Type B pancreatic cell (in vitro differentiated cells): ENCODE measurements around the gene FBXO24. TPM values are rescaled to one million over a fixed set of nuclear protein-coding genes. Genes with fewer than 3 reads are reported as not detected.
"Not testable (repeated sequence)": the region's sequence is repeated elsewhere in the genome, so short reads cannot be mapped to it uniquely, and the experiment has no call there.

ENCODE experiments used
- DNase-seq: peaks from one replicate; pipeline ENCODE4 v3.0.0; 2021; ENCODE audit warnings: mixed read lengths; ENCODE audit not compliant: unreplicated experiment; ENCODE audit errors: extremely low spot score
- H3K27ac Mint-ChIP-seq: 2 replicates; pipeline ENCODE4 v1.8.0; 2021; ENCODE audit warnings: mild to moderate bottlenecking, mixed read lengths
- H3K27me3 Mint-ChIP-seq: 2 replicates; pipeline ENCODE4 v1.8.0; 2021; ENCODE audit warnings: mixed read lengths
- H3K36me3 Mint-ChIP-seq: 2 replicates; pipeline ENCODE4 v1.8.0; 2021; ENCODE audit warnings: mixed read lengths
- H3K4me1 Mint-ChIP-seq: one replicate; pipeline ENCODE4 v1.8.0; 2021; ENCODE audit warnings: mixed read lengths; ENCODE audit not compliant: unreplicated experiment
- H3K4me3 Mint-ChIP-seq: 2 replicates; pipeline ENCODE4 v1.8.0; 2021; ENCODE audit warnings: mild to moderate bottlenecking, mixed read lengths
- H3K9me3 Mint-ChIP-seq: 2 replicates; pipeline ENCODE4 v1.8.0; 2021; ENCODE audit warnings: mixed read lengths
- CTCF ChIP-seq: fragments of 200-600 bp; sonication (generic); conservative IDR thresholded peaks from 2 replicates; pipeline ENCODE4 v1.5.0; 2021; ENCODE audit warnings: antibody characterized with exemption, mild to moderate bottlenecking
- total RNA-seq: library from RNA; stranded (reverse); gene quantifications from 2 replicates; pipeline ENCODE4 v1.2.1, GENCODE V29; 2021; ENCODE audit warnings: low replicate concordance

Gene FBXO24
- total RNA-seq, 1 donor from 2014 or later, result 0.77 TPM

- no peaks in the 10 kb centered on the region for H3K9me3 Mint-ChIP-seq
- peaks cover 13% of the 10 kb centered on the region for H3K4me1 Mint-ChIP-seq
These were observed 23.0 kb upstream of the FBXO24 start for GRCh38 chr7:100563100-100563564.

GRCh38 chr7:100563809-100564400, 22.2 kb upstream of the FBXO24 start:
- Mint-ChIP-seq H3K36me3 (no peaks in the 10 kb centered on the region), H3K4me3 (no peak overlapping the region), H3K27me3 (no peaks in the 10 kb centered on the region), H3K9me3 (no peaks in the 10 kb centered on the region), H3K27ac (peak overlapping the region; percentile 58), H3K4me1 (peaks cover 18% of the 10 kb centered on the region)
- DNase-seq, result peak; percentile 82
- peak; percentile 93 for TF ChIP-seq CTCF

More at GRCh38 chr7:100563100-100563564, 23.0 kb upstream of the FBXO24 start:
- Mint-ChIP-seq H3K27ac (no peak overlapping the region), H3K4me3 (no peak overlapping the region), H3K36me3 (no peaks in the 10 kb centered on the region), H3K27me3 (no peaks in the 10 kb centered on the region)
- no peak for TF ChIP-seq CTCF
- DNase-seq, result no peak

GRCh38 chr7:100564405-100564804, 21.7 kb upstream of the FBXO24 start:
- H3K36me3 Mint-ChIP-seq, H3K27me3 Mint-ChIP-seq, H3K27ac Mint-ChIP-seq, DNase-seq, H3K9me3 Mint-ChIP-seq, H3K4me3 Mint-ChIP-seq: not testable (repeated sequence)
- peaks cover 23% of the 10 kb centered on the region for H3K4me1 Mint-ChIP-seq

- no peak overlapping the region for H3K4me3 Mint-ChIP-seq
- TF ChIP-seq CTCF, result no peak
- peaks cover 25% of the 10 kb centered on the region for H3K4me1 Mint-ChIP-seq
- H3K27me3 Mint-ChIP-seq, result peaks cover 4% of the 10 kb centered on the region
- no peak for DNase-seq
- no peak overlapping the region for H3K27ac Mint-ChIP-seq
- H3K36me3 Mint-ChIP-seq, result no peaks in the 10 kb centered on the region
- H3K9me3 Mint-ChIP-seq, result no peaks in the 10 kb centered on the region
These were observed 21.0 kb upstream of the FBXO24 start for GRCh38 chr7:100565133-100565571.

GRCh38 chr7:100566018-100566531, 20.1 kb upstream of the FBXO24 start:
- Mint-ChIP-seq H3K4me1 (peaks cover 25% of the 10 kb centered on the region), H3K27ac (no peak overlapping the region), H3K27me3 (peaks cover 4% of the 10 kb centered on the region), H3K9me3 (no peaks in the 10 kb centered on the region), H3K36me3 (no peaks in the 10 kb centered on the region), H3K4me3 (no peak overlapping the region)
- no peak for DNase-seq
- TF ChIP-seq CTCF, result no peak

GRCh38 chr7:100567031-100567730, 18.9 kb upstream of the FBXO24 start:
- Mint-ChIP-seq H3K36me3 (no peaks in the 10 kb centered on the region), H3K4me3 (peak overlapping the region; percentile 31), H3K27me3 (peaks cover 4% of the 10 kb centered on the region), H3K27ac (peak overlapping the region; percentile 58), H3K9me3 (no peaks in the 10 kb centered on the region), H3K4me1 (peaks cover 30% of the 10 kb centered on the region)
- TF ChIP-seq CTCF, result no peak
- no peak for DNase-seq
